Astrocyte (in vitro differentiated cells and primary cell): ENCODE data around the gene RPL13A. TPM values are rescaled to one million over a fixed set of nuclear protein-coding genes. Genes with fewer than 3 reads are reported as not detected.

Experiments used
- DNase-seq: peaks from one replicate; pipeline ENCODE4 v3.0.0-alpha.2; 2010; ENCODE audit warnings: low read depth
- FAIRE-seq: peaks from 2 replicates; lab custom pipeline; 2011; peaks lifted over from hg19 to GRCh38; lab: Jason Lieb, UNC
- H2AFZ ChIP-seq: 2 replicates; pipeline ENCODE4 v1.6.0; 2012; ENCODE audit warnings: low read depth, low read length, inconsistent platforms
- H3K27ac ChIP-seq: 2 replicates; pipeline ENCODE4 v1.5.1; 2011; ENCODE audit warnings: low read depth, low read length, inconsistent platforms
- H3K27me3 ChIP-seq: 2 replicates; pipeline ENCODE4 v1.6.0; 2011; ENCODE audit warnings: low read length, inconsistent platforms; ENCODE audit not compliant: insufficient read depth
- H3K36me3 ChIP-seq: 2 replicates; pipeline ENCODE4 v1.5.1; 2011; ENCODE audit warnings: low read length, inconsistent platforms; ENCODE audit not compliant: insufficient read depth
- H3K4me1 ChIP-seq: 2 replicates; pipeline ENCODE4 v1.5.1; 2011; ENCODE audit warnings: low read length, inconsistent platforms; ENCODE audit not compliant: insufficient read depth
- H3K4me2 ChIP-seq: 2 replicates; pipeline ENCODE4 v1.6.0; 2012; ENCODE audit warnings: low read length, inconsistent platforms
- H3K4me3 ChIP-seq: 2 replicates; pipeline ENCODE4 v1.5.1; 2011; ENCODE audit warnings: low read depth, mild to moderate bottlenecking, low read length, inconsistent platforms; ENCODE audit not compliant: insufficient read depth
- H3K79me2 ChIP-seq: 2 replicates; pipeline ENCODE4 v1.6.0; 2012; ENCODE audit warnings: mild to moderate bottlenecking, low read length, inconsistent platforms; ENCODE audit not compliant: insufficient read depth
- H3K9ac ChIP-seq: 2 replicates; pipeline ENCODE4 v1.6.0; 2012; ENCODE audit warnings: mild to moderate bottlenecking, low read length, inconsistent platforms
- H3K9me3 ChIP-seq: 2 replicates; pipeline ENCODE4 v1.5.1; 2012; ENCODE audit warnings: low read depth, mild to moderate bottlenecking, low read length, inconsistent platforms; ENCODE audit not compliant: insufficient read depth
- H4K20me1 ChIP-seq: 2 replicates; pipeline ENCODE4 v1.6.0; 2012; ENCODE audit warnings: low read length, inconsistent platforms; ENCODE audit not compliant: insufficient read depth
- H3K27ac Mint-ChIP-seq: one replicate; pipeline ENCODE4 v1.8.0; 2021; ENCODE audit warnings: mild to moderate bottlenecking, mixed read lengths; ENCODE audit not compliant: unreplicated experiment
- H3K27me3 Mint-ChIP-seq: one replicate; pipeline ENCODE4 v1.8.0; 2021; ENCODE audit warnings: low read depth, mixed read lengths; ENCODE audit not compliant: unreplicated experiment
- H3K36me3 Mint-ChIP-seq: one replicate; pipeline ENCODE4 v1.8.0; 2021; ENCODE audit warnings: low read depth, mixed read lengths; ENCODE audit not compliant: unreplicated experiment
- H3K4me1 Mint-ChIP-seq: one replicate; pipeline ENCODE4 v1.8.0; 2021; ENCODE audit warnings: low read depth, mixed read lengths; ENCODE audit not compliant: unreplicated experiment
- H3K4me3 Mint-ChIP-seq: one replicate; pipeline ENCODE4 v1.8.0; 2021; ENCODE audit warnings: mild to moderate bottlenecking, moderate library complexity, mixed read lengths; ENCODE audit not compliant: unreplicated experiment
- H3K9me3 Mint-ChIP-seq: one replicate; pipeline ENCODE4 v1.8.0; 2021; ENCODE audit warnings: mild to moderate bottlenecking, mixed read lengths; ENCODE audit not compliant: unreplicated experiment
- EZH2 ChIP-seq: IDR thresholded peaks from 2 replicates; pipeline ENCODE4 v1.6.1; 2012; ENCODE audit warnings: mild to moderate bottlenecking, low read length, inconsistent platforms; ENCODE audit not compliant: insufficient read depth
- total RNA-seq: library from RNA; stranded (reverse); gene quantifications from 2 replicates; pipeline ENCODE4 v1.2.1, GENCODE V29; 2021
- TF ChIP-seq, protein P1 (sequence below): IDR thresholded peaks from 2 replicates; pipeline ENCODE4 v1.5.1; 2011; ENCODE audit warnings: low read depth, mild to moderate bottlenecking, inconsistent platforms, low read length, moderate library complexity; ENCODE audit not compliant: insufficient read depth

Gene RPL13A
- total RNA-seq, 1 donor from 2014 or later, result 2,119 TPM

DNA sequence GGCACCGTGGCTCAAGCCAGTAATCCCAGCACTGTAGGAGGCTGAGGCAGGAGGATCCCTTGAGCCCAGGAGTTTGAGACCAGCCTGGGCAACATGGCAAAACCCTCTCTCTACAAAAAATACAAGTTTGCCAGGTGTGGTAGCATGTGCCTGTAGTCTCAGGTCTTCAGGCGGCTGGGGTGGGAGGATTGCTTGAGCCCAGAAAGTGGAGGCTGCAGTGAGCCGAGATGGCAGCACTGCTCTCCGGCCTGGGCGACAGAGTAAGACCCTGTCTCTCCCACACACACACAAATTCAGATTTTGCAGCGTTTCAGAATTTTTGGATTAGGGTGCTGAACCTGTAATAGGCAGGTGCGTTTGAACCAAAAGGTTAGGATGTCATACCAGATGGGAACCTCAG lies 11.1 kb downstream of the RPL13A start:
- H3K36me3 ChIP-seq, result peaks cover 16% of the 10 kb centered on the region
- Mint-ChIP-seq H3K4me3 (peak overlapping the region; percentile 99), H3K27ac (no peak overlapping the region), H3K4me1 (peaks cover 22% of the 10 kb centered on the region), H3K36me3 (peaks cover 12% of the 10 kb centered on the region), H3K27me3 (no peaks in the 10 kb centered on the region), H3K9me3 (no peaks in the 10 kb centered on the region)
- H3K4me1 ChIP-seq, result peaks cover 19% of the 10 kb centered on the region
- H3K4me2 ChIP-seq, result peak overlapping the region; percentile 93
- no peak overlapping the region for H2AFZ ChIP-seq
- no peak for FAIRE-seq
- DNase-seq, result no peak
- peaks cover 32% of the 10 kb centered on the region for H3K79me2 ChIP-seq
- peaks cover 35% of the 10 kb centered on the region for H4K20me1 ChIP-seq
- H3K27me3 ChIP-seq, result no peaks in the 10 kb centered on the region
- peak overlapping the region; percentile 100 for H3K9ac ChIP-seq
- H3K4me3 ChIP-seq, result peak overlapping the region; percentile 98
- H3K9me3 ChIP-seq, result no peaks in the 10 kb centered on the region
- no peak overlapping the region for H3K27ac ChIP-seq
- TF ChIP-seq, protein P1, sequence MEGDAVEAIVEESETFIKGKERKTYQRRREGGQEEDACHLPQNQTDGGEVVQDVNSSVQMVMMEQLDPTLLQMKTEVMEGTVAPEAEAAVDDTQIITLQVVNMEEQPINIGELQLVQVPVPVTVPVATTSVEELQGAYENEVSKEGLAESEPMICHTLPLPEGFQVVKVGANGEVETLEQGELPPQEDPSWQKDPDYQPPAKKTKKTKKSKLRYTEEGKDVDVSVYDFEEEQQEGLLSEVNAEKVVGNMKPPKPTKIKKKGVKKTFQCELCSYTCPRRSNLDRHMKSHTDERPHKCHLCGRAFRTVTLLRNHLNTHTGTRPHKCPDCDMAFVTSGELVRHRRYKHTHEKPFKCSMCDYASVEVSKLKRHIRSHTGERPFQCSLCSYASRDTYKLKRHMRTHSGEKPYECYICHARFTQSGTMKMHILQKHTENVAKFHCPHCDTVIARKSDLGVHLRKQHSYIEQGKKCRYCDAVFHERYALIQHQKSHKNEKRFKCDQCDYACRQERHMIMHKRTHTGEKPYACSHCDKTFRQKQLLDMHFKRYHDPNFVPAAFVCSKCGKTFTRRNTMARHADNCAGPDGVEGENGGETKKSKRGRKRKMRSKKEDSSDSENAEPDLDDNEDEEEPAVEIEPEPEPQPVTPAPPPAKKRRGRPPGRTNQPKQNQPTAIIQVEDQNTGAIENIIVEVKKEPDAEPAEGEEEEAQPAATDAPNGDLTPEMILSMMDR, result no peak
- no peak for TF ChIP-seq EZH2

DNA sequence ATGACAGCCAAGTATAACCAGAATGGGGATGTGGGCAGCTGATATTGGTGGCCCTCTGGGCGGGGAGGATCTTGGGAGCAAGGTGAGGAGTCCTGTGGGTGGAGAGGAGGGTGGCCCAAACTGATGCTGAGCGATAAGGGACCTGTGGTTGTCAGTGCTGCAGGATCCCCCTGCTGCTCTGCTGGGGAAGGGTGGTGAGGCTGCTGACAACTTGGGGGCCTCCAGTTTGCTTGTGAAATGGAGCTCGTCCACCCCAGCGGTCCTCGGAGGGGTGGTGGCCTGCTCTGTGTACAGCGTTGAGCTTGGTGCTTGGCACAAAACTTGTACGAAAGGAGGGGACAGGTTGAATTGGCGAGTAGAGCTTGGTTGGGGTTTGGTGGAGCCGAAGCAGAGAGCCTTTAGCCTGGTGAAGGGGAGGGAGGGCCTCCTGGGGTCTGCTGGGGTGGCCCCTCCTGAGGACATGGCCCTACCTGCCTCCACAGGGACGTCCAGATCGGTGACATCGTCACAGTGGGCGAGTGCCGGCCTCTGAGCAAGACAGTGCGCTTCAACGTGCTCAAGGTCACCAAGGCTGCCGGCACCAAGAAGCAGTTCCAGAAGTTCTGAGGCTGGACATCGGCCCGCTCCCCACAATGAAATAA lies 11.7 kb downstream of the RPL13A start:
- Histone ChIP-seq H3K36me3 (peaks cover 16% of the 10 kb centered on the region), H2AFZ (no peak overlapping the region), H3K9me3 (no peaks in the 10 kb centered on the region), H3K4me1 (peaks cover 19% of the 10 kb centered on the region), H3K79me2 (peaks cover 32% of the 10 kb centered on the region), H3K9ac (peak overlapping the region; percentile 100), H3K27ac (no peak overlapping the region), H4K20me1 (peaks cover 35% of the 10 kb centered on the region), H3K27me3 (no peaks in the 10 kb centered on the region), H3K4me2 (peak overlapping the region; percentile 93), H3K4me3 (no peak overlapping the region)
- TF ChIP-seq EZH2, result no peak
- TF ChIP-seq, protein P1, result no peak
- H3K4me1 Mint-ChIP-seq, result peaks cover 22% of the 10 kb centered on the region
- no peak for DNase-seq
- H3K9me3 Mint-ChIP-seq, result no peaks in the 10 kb centered on the region
- no peak for FAIRE-seq
- peaks cover 12% of the 10 kb centered on the region for H3K36me3 Mint-ChIP-seq
- no peak overlapping the region for H3K27ac Mint-ChIP-seq
- H3K4me3 Mint-ChIP-seq, result peak overlapping the region; percentile 99
- no peaks in the 10 kb centered on the region for H3K27me3 Mint-ChIP-seq

DNA sequence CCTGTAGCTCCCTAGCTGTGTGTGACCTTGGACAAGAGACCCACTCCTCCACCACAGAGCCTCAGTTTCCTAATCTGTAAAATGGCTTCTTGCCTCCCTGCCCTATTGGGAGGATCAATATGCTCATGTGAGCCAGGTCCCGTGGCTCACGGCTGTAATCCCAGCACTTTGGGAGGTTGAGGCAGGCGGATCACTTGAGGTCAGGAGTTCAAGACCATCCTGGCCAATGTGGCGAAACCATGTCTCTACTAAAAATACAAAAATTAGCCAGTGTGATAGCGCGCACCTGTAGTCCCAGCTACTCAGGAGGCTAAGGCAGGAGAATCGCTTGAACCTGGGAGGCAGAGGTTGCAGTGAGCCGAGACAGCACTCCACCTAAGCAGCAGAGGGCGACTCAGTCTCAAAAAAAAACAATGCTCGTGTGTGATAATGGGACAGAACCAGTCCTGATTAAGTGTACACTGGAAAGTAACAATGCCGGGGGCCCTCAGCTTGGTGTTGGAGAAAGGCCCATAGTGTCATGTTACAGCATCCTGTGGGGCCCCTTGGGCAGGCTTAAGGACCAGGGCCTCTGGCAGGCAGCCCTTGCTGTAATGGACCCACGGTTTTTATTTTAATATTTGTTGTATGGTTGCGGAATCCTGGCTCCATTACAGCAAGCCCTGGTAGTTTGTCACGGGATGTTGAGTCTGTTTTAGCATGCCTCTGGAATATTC lies 15.6 kb downstream of the RPL13A start:
- Histone ChIP-seq H4K20me1 (peaks cover 24% of the 10 kb centered on the region), H3K36me3 (peaks cover 9% of the 10 kb centered on the region), H3K27ac (no peak overlapping the region), H3K27me3 (no peaks in the 10 kb centered on the region), H3K9ac (no peak overlapping the region), H3K4me2 (no peak overlapping the region), H3K4me3 (no peak overlapping the region), H3K9me3 (no peaks in the 10 kb centered on the region), H3K4me1 (peaks cover 13% of the 10 kb centered on the region), H2AFZ (no peak overlapping the region), H3K79me2 (peaks cover 12% of the 10 kb centered on the region)
- peaks cover 14% of the 10 kb centered on the region for H3K4me1 Mint-ChIP-seq
- H3K4me3 Mint-ChIP-seq, result no peak overlapping the region
- peak; percentile 44 for DNase-seq
- no peaks in the 10 kb centered on the region for H3K27me3 Mint-ChIP-seq
- H3K36me3 Mint-ChIP-seq, result peaks cover 5% of the 10 kb centered on the region
- H3K9me3 Mint-ChIP-seq, result no peaks in the 10 kb centered on the region
- no peak for FAIRE-seq
- H3K27ac Mint-ChIP-seq, result no peak overlapping the region
- TF ChIP-seq, protein P1, result peak; percentile 46
- no peak for TF ChIP-seq EZH2
